Activated CD8-positive, alpha-beta memory T cell treated with anti-CD3 and anti-CD28 coated beads, Interleukin-2, amount 50 U/mL, for 1 hour (primary cell): ENCODE data around the gene DDX6.
"Not testable (repeated sequence)": the region's sequence is repeated elsewhere in the genome, so short reads cannot be mapped to it uniquely, and the experiment has no call there.

Experiments
- DNase-seq: peaks from one replicate; pipeline ENCODE4 v3.0.0-alpha.2; 2020; ENCODE audit errors: extremely low read depth

DDX6 gene

GRCh38 chr11:118791111-118791960 lies at the start of gene DDX6:
TSS of gene DDX6 (minus strand) at chr11:118791164. CDS start at chr11:118786251, 4,913 bp downstream.
- DNase-seq = peak; percentile 79

GRCh38 chr11:118838905-118839553 lies 48.1 kb upstream of the DDX6 start:
- DNase-seq = no peak

- DNase-seq = no peak
Measured at GRCh38 chr11:118837868-118838267, 46.9 kb upstream of the DDX6 start.

GRCh38 chr11:118834427-118835028 lies 43.6 kb upstream of the DDX6 start:
- no peak for DNase-seq

GRCh38 chr11:118827118-118827517 lies 36.2 kb upstream of the DDX6 start:
- no peak for DNase-seq

GRCh38 chr11:118822936-118823510 lies 32.1 kb upstream of the DDX6 start:
- not testable (repeated sequence) for DNase-seq

- DNase-seq = no peak
Measured at GRCh38 chr11:118820412-118821357, 29.7 kb upstream of the DDX6 start.

- DNase-seq = not testable (repeated sequence)
Measured at GRCh38 chr11:118820025-118820379, 29.0 kb upstream of the DDX6 start.

- no peak for DNase-seq
Measured at GRCh38 chr11:118819334-118820024, 28.5 kb upstream of the DDX6 start.

GRCh38 chr11:118818130-118818529 lies 27.2 kb upstream of the DDX6 start:
- no peak for DNase-seq

GRCh38 chr11:118813551-118813950 lies 22.6 kb upstream of the DDX6 start:
- DNase-seq = no peak

GRCh38 chr11:118812485-118812884 lies 21.5 kb upstream of the DDX6 start:
- DNase-seq = no peak

- no peak for DNase-seq
Measured at GRCh38 chr11:118807800-118808778, 17.1 kb upstream of the DDX6 start.

GRCh38 chr11:118806400-118806799 lies 15.4 kb upstream of the DDX6 start:
- no peak for DNase-seq

GRCh38 chr11:118804094-118804493 lies 13.1 kb upstream of the DDX6 start:
- no peak for DNase-seq

GRCh38 chr11:118799372-118799771 lies 8.4 kb upstream of the DDX6 start:
- DNase-seq = no peak

- DNase-seq = no peak
Measured at GRCh38 chr11:118797510-118797909, 6.5 kb upstream of the DDX6 start.

- peak; percentile 50 for DNase-seq
Measured at GRCh38 chr11:118792570-118793124, 1.7 kb upstream of the DDX6 start.

- DNase-seq = no peak
Measured at GRCh38 chr11:118791961-118792569, 1.1 kb upstream of the DDX6 start.
